ENCODE data around the gene SLC9A1. TPM values are rescaled to one million over a fixed set of nuclear protein-coding genes. Genes with fewer than 3 reads are reported as not detected.

Gene SLC9A1
- total RNA-seq: 5.1 and 5.2 TPM in 2 replicates

DNA sequence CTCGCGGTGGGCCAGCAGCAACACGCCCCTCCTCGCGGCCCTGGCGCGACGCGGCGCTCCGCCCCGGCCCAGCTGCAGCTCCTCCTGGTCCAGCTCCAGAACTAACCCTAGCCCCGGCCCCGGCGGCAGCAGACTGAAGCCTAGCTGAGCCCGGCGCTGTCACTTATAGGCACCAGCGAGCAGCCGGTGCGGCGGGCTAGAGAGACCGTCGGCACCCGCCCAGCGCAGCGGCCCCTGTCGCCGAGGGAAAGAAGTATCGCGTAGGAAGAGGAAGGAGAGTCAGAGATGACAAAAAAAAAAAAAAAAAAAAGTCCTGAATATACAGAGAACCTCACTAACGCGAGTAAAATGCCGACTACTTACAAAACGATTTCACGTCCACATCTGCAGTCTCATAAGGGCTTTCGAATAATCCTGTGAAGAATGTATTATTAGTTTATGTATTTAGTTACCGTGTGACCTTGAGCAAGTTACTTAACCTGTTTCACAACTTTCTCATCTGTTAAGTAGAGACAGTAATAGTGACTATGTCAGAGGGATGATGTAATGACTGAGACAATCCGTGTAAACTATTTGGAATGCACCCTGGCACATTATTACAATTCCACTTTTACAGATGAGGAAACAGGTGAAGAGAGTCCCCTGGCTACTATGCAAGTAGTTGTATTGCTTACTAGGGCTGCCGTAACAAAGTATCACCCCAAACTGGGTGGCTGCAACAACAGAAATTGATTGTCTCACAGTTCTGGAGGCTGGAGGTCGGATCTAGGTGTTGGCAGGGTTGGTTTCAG is at the start of gene SLC9A1:
Gene SLC9A1 (minus strand): TSS at position 135 of the 791 bp plus-strand sequence. CDS start 791 bp downstream, outside the sequence.

Other genes starting within 250 kb of the SLC9A1 start
- not detected in 2 replicates for gene NR0B2, start 241.2 kb downstream of the SLC9A1 start, total RNA-seq
- 22.5 and 23.0 TPM in 2 replicates for gene NUDC, start 233.4 kb downstream of the SLC9A1 start, total RNA-seq
- gene KDF1, start 194.7 kb downstream of the SLC9A1 start, total RNA-seq: not detected in 2 replicates
- 6.4 and 8.4 TPM in 2 replicates for gene TRNP1, start 161.4 kb downstream of the SLC9A1 start, total RNA-seq
- gene TENT5B, start 142.3 kb downstream of the SLC9A1 start, total RNA-seq: 12.1 and 21.3 TPM in 2 replicates
- gene WDTC1, start 79.5 kb upstream of the SLC9A1 start, total RNA-seq: 26.1 TPM in 2 replicates
- 26.3 and 27.8 TPM in 2 replicates for gene TMEM222, start 167.0 kb upstream of the SLC9A1 start, total RNA-seq
- 0.13 and 0.22 TPM in 2 replicates for gene SYTL1, start 186.9 kb upstream of the SLC9A1 start, total RNA-seq
- 23.0 and 27.0 TPM in 2 replicates for gene MAP3K6, start 211.8 kb upstream of the SLC9A1 start, total RNA-seq
- not detected in 2 replicates for gene FCN3, start 219.7 kb upstream of the SLC9A1 start, total RNA-seq
- gene CD164L2, start 228.2 kb upstream of the SLC9A1 start, total RNA-seq: not detected in 2 replicates
- gene GPR3, start 237.5 kb upstream of the SLC9A1 start, total RNA-seq: under 0.01 and 0.11 TPM in 2 replicates

All from articular chondrocyte of knee joint (primary cell).